Dendritic cell treated with granulocyte-macrophage colony-stimulating factor and Interleukin-4, amounts not matched to agents 40 ng/mL and 50 ng/mL, for 4 days (primary cell): ENCODE data around the gene IL17D.
A peak's percentile ranks its signal among the peaks of the same experiment; 100 is the strongest.
"Not testable (repeated sequence)": the region's sequence is repeated elsewhere in the genome, so short reads cannot be mapped to it uniquely, and the experiment has no call there.

Source experiments
- H3K27ac Mint-ChIP-seq: one replicate; pipeline ENCODE4 v1.8.0; 2022; ENCODE audit warnings: mild to moderate bottlenecking, mixed read lengths
- H3K27me3 Mint-ChIP-seq: one replicate; pipeline ENCODE4 v1.8.0; 2022; ENCODE audit warnings: mild to moderate bottlenecking, mixed read lengths
- H3K36me3 Mint-ChIP-seq: one replicate; pipeline ENCODE4 v1.8.0; 2022; ENCODE audit warnings: low read depth, mixed read lengths
- H3K4me1 Mint-ChIP-seq: one replicate; pipeline ENCODE4 v1.8.0; 2022; ENCODE audit warnings: low read depth, mixed read lengths
- H3K4me3 Mint-ChIP-seq: one replicate; pipeline ENCODE4 v1.8.0; 2022; ENCODE audit warnings: mild to moderate bottlenecking, moderate library complexity, mixed read lengths
- H3K9me3 Mint-ChIP-seq: one replicate; pipeline ENCODE4 v1.8.0; 2022; ENCODE audit warnings: mixed read lengths
- intact Hi-C: fragments of 100-400 bp; cut with micrococcal nuclease; formaldehyde crosslinking; loops from one replicate; pipeline ENCODE4 v1.15.0; 2022

The IL17D gene

DNA sequence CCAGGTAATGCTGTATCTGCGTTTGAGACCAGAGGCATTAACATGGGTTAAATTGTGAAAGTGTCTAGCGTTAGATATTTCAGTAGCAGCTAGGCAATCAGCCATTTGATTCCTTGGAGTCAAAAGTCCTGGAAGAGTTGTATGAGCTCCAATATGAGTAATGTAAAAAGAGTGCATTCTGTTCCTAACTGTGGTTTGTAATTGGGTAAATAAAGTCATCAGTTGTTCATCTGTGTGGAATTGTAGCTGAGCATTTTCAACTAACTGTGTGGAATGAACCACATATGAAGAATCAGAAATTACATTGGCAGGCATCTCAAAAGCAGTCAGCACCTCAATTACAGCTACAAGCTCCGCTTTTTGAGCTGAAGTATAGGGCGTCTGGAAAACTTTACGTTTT is 22.0 kb upstream of the IL17D start:
- H3K9me3 Mint-ChIP-seq, H3K27ac Mint-ChIP-seq, H3K27me3 Mint-ChIP-seq, H3K4me1 Mint-ChIP-seq, H3K36me3 Mint-ChIP-seq, intact Hi-C loops, H3K4me3 Mint-ChIP-seq: not testable (repeated sequence)

- intact Hi-C loops = no loop called here
- no peaks in the 10 kb centered on the region for H3K36me3 Mint-ChIP-seq
- H3K27ac Mint-ChIP-seq = no peak overlapping the region
- H3K4me3 Mint-ChIP-seq = no peak overlapping the region
- H3K9me3 Mint-ChIP-seq = no peaks in the 10 kb centered on the region
- no peaks in the 10 kb centered on the region for H3K27me3 Mint-ChIP-seq
- peaks cover 9% of the 10 kb centered on the region for H3K4me1 Mint-ChIP-seq
Observed at GRCh38 chr13:20682061-20682460, 21.4 kb upstream of the IL17D start.

DNA sequence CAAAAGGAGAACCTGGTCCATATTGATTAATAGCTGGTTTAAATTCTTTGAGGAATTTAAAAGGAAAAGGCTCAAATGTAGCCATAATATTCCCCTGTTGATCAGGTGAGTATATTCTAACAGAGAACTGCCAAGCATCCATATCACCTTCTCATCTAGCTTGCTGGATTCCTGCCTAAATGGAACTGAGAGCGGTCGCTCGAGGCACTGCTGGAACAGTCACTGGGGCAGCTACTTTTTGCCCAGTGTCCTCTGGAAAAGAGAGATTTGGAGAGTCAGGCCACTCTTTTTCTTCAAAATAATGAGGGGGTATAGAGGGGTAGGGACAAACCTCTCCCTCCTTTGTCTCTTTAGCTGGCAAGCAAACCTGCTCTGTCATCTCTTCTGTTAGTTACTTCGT is 19.5 kb upstream of the IL17D start:
- Mint-ChIP-seq H3K9me3 (no peaks in the 10 kb centered on the region), H3K4me3 (no peak overlapping the region), H3K36me3 (no peaks in the 10 kb centered on the region), H3K27me3 (no peaks in the 10 kb centered on the region), H3K27ac (no peak overlapping the region), H3K4me1 (peaks cover 9% of the 10 kb centered on the region)
- intact Hi-C loops = no loop called here

- intact Hi-C loops = no loop called here
- no peak overlapping the region for H3K27ac Mint-ChIP-seq
- H3K36me3 Mint-ChIP-seq = no peaks in the 10 kb centered on the region
- H3K4me3 Mint-ChIP-seq = no peak overlapping the region
- H3K9me3 Mint-ChIP-seq = no peaks in the 10 kb centered on the region
- no peaks in the 10 kb centered on the region for H3K27me3 Mint-ChIP-seq
- H3K4me1 Mint-ChIP-seq = peaks cover 9% of the 10 kb centered on the region
Observed at GRCh38 chr13:20684546-20684945, 19.0 kb upstream of the IL17D start.

GRCh38 chr13:20685092-20685491 is 18.4 kb upstream of the IL17D start:
- no peak overlapping the region for H3K27ac Mint-ChIP-seq
- H3K36me3 Mint-ChIP-seq = no peaks in the 10 kb centered on the region
- intact Hi-C loops = no loop called here
- H3K4me1 Mint-ChIP-seq = peaks cover 9% of the 10 kb centered on the region
- no peak overlapping the region for H3K4me3 Mint-ChIP-seq
- no peaks in the 10 kb centered on the region for H3K27me3 Mint-ChIP-seq
- no peaks in the 10 kb centered on the region for H3K9me3 Mint-ChIP-seq

GRCh38 chr13:20686167-20686566 is 17.3 kb upstream of the IL17D start:
- Mint-ChIP-seq H3K9me3 (no peaks in the 10 kb centered on the region), H3K36me3 (no peaks in the 10 kb centered on the region), H3K4me3 (no peak overlapping the region), H3K27ac (no peak overlapping the region), H3K4me1 (peaks cover 9% of the 10 kb centered on the region), H3K27me3 (no peaks in the 10 kb centered on the region)
- intact Hi-C loops = no loop called here

DNA sequence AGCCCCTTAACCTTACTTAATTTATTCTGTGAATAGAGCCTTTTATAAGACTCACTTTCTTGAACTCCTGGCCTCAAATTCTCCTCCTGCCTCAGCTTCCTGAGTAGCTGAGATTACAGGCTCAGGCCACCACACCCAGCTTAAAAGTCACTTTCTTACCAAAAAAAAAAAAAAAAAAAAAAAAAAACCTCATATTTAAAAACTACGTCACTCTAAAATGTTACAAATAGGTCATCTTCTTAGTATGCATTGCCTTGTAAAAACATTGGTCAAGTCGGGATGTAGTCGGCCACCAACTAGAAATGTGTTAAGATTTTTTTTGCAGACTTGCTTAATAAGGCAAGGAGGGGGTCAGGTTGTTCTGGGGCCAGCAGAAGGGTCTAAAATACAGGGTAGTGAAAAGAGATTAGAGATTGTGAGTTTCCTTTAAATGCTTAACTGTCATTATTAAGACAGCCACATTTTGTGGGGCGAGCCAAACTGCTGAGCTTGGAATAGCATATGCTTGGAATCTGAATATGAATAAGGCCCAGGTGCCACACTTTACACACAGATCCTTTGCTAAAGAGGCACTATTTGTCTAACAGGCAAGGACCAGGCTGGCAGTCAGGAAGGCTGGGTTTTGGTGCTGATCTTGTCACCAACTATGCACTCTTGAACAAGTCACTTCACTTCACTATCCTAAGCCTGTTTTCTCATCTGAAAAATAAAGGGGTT is 16.5 kb upstream of the IL17D start:
- no peaks in the 10 kb centered on the region for H3K36me3 Mint-ChIP-seq
- peaks cover 9% of the 10 kb centered on the region for H3K4me1 Mint-ChIP-seq
- no peak overlapping the region for H3K4me3 Mint-ChIP-seq
- intact Hi-C loops = no loop called here
- H3K27me3 Mint-ChIP-seq = no peaks in the 10 kb centered on the region
- no peak overlapping the region for H3K27ac Mint-ChIP-seq
- no peaks in the 10 kb centered on the region for H3K9me3 Mint-ChIP-seq

DNA sequence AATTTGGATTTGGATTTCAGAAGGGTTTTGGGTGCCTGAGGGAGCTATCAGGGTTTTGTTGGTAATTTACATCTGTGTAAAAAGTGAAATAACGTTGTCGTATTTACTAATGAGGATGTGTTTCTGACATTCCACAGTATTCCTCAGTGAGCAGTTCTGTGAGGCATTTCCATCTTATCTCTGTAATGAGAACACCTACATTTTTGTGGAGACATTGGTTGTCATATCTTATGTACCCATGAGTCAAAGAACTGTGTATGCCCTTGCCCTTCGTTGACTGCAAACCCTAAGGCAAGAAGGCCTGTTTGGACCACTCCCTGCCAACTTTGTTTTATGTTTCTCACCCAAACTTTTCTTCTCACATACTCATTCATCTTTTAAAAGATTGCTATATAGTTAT is 14.2 kb upstream of the IL17D start:
- Mint-ChIP-seq H3K27ac (no peak overlapping the region), H3K27me3 (no peaks in the 10 kb centered on the region), H3K4me1 (peaks cover 6% of the 10 kb centered on the region), H3K36me3 (no peaks in the 10 kb centered on the region), H3K4me3 (no peak overlapping the region), H3K9me3 (no peaks in the 10 kb centered on the region)
- intact Hi-C loops = no loop called here

- Mint-ChIP-seq H3K36me3 (no peaks in the 10 kb centered on the region), H3K27ac (no peak overlapping the region), H3K9me3 (no peaks in the 10 kb centered on the region), H3K4me1 (peaks cover 7% of the 10 kb centered on the region), H3K27me3 (peaks cover 5% of the 10 kb centered on the region), H3K4me3 (no peak overlapping the region)
- intact Hi-C loops = no loop called here
Observed at GRCh38 chr13:20691616-20692015, 11.9 kb upstream of the IL17D start.

DNA sequence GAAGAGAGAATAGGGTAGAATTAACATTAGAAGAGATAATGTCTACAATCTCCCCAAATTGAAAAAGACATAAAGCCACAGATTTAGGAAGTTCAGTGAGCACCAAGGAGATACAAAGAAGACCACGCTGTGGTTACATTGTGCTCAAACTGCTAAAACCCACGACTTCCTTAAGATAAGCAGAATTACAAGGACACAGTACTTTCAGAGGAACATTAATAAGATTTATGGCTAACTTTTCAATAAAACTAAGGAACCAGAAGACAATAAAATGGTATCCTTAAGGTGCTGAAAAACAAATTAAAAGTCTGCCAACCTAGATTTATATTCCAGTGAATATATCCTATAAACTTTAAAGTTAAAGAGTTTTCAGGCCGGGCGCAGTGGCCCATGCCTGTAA is 7.4 kb upstream of the IL17D start:
- no peak overlapping the region for H3K4me3 Mint-ChIP-seq
- H3K4me1 Mint-ChIP-seq = peaks cover 7% of the 10 kb centered on the region
- H3K36me3 Mint-ChIP-seq = no peaks in the 10 kb centered on the region
- H3K27ac Mint-ChIP-seq = no peak overlapping the region
- H3K27me3 Mint-ChIP-seq = peaks cover 21% of the 10 kb centered on the region
- no peaks in the 10 kb centered on the region for H3K9me3 Mint-ChIP-seq
- intact Hi-C loops = no loop called here

GRCh38 chr13:20699715-20700114 is 3.8 kb upstream of the IL17D start:
- Mint-ChIP-seq H3K27ac (no peak overlapping the region), H3K4me1 (peaks cover 26% of the 10 kb centered on the region), H3K36me3 (no peaks in the 10 kb centered on the region), H3K4me3 (no peak overlapping the region), H3K9me3 (no peaks in the 10 kb centered on the region), H3K27me3 (peaks cover 37% of the 10 kb centered on the region)
- intact Hi-C loops = loop anchor here (10.0 kb wide), 1 partner anchor 505 kb away; the partner anchor contains the start of gene GJB2

DNA sequence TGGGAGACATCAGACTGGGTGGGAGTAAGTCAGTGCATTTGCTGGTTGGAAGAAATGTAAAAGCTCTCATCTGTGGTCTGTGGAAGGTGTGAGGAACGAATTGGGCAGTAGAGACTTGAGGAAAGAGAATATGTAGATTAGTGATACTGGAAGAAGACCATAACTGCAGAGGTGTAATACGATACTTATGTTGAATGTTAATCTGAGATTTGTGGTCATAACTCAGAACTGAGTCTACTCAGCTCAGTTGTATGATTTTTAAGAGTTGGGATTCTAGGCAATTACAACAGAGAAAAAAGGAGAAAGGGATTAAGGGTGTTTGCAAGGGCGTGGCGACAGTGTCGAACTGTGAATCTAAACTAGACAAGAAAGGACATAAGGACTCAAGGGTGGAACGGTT is 3.2 kb upstream of the IL17D start:
- Mint-ChIP-seq H3K36me3 (no peaks in the 10 kb centered on the region), H3K9me3 (no peaks in the 10 kb centered on the region), H3K27ac (no peak overlapping the region), H3K4me3 (no peak overlapping the region), H3K27me3 (peaks cover 41% of the 10 kb centered on the region), H3K4me1 (peaks cover 30% of the 10 kb centered on the region)
- intact Hi-C loops = loop anchor here (10.0 kb wide), 1 partner anchor 505 kb away; the partner anchor contains the start of gene GJB2

- Mint-ChIP-seq H3K36me3 (no peaks in the 10 kb centered on the region), H3K4me3 (no peak overlapping the region), H3K9me3 (no peaks in the 10 kb centered on the region), H3K27me3 (peaks cover 47% of the 10 kb centered on the region), H3K4me1 (peaks cover 23% of the 10 kb centered on the region), H3K27ac (no peak overlapping the region)
- intact Hi-C loops = loop anchor here (10.0 kb wide), 1 partner anchor 507 kb away; the partner anchor contains the start of gene GJB2
Observed at GRCh38 chr13:20701461-20701860, 2.0 kb upstream of the IL17D start.

GRCh38 chr13:20702530-20702914 is 977 bp upstream of the IL17D start:
- Mint-ChIP-seq H3K27me3 (peaks cover 52% of the 10 kb centered on the region), H3K9me3 (no peaks in the 10 kb centered on the region), H3K4me3 (peak overlapping the region; percentile 91), H3K27ac (no peak overlapping the region), H3K36me3 (no peaks in the 10 kb centered on the region), H3K4me1 (peaks cover 23% of the 10 kb centered on the region)
- intact Hi-C loops = loop anchor here (10.0 kb wide), 1 partner anchor 508 kb away; the partner anchor contains the start of gene GJB2
